ENCODE measurements around the gene FCHSD1. TPM values are rescaled to one million over a fixed set of nuclear protein-coding genes. Genes with fewer than 3 reads are reported as not detected.

The FCHSD1 gene
- total RNA-seq, 1 donor from 2014 or later, result 0.82 TPM

- FAIRE-seq (no peak), DNase-seq (ENCODE audit: low spot score in 2 of 2) (no peak)
These were observed 23.5 kb upstream of the FCHSD1 start for GRCh38 chr5:141674747-141675146.

- FAIRE-seq (no peak), DNase-seq (ENCODE audit: low spot score in 2 of 2) (no peak)
These were observed 21.9 kb upstream of the FCHSD1 start for GRCh38 chr5:141672841-141673813.

DNA sequence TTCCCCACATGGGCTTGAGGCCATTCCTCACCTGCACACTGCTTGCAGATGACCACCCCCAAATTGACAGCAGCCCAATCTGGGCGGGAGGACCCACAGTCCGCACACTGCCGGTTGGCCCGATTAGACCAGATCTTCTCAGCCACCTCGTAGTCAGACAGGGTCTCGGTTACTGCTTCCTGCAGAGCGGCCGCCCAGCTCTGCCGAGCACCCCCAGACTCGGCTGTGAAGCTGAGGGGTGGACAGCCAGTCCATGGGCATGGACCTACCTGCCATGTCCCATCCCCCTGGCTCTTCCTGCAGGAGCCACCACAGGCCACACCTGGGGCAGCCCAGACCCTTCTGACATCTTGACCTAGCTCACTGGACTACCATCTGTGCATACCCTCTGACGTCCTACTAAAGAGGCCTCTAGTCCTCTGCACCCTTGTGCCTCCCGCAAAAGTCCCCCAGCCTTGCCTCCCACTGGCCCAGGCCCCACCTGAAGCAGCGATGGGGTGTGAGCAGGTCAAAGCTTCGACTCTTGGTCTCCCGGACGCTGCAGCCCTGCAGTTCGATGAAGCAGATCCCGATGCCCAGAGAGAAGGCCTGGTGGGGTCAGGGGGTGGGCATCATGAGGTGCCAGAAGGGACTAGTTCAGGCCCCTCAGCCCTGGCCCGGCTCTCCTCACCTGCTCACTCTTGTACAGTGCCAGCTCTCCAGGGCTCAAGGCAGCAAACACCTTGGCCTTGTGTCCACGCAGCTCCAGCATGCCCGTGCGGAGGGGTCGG lies 21.0 kb upstream of the FCHSD1 start:
- DNase-seq (ENCODE audit: low spot score in 2 of 2) (no peak), FAIRE-seq (no peak)

DNA sequence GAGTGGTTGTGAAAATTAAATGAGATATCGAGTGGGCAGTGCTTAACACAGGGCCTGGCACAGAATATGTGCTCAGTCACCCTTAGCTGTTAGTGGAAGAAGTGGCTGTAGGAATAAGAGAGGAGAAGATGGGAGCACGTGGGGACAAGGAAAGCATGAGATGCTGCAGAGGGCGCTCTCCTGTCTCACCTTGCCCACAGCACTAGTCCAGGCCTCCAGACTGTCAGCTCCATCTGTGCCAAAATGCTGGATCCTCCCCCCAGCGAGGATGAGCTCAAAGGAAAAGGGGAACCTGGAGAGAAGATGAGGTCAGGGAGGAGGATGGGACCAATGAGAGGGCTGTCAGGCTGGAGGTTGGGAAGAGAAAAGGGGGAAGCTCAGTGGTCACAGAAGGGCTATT lies 18.3 kb upstream of the FCHSD1 start:
- FAIRE-seq, result no peak

GRCh38 chr5:141668601-141669265 lies 17.5 kb upstream of the FCHSD1 start:
- no peak for FAIRE-seq
- DNase-seq (ENCODE audit: low spot score in 2 of 2), result no peak

More for the DNA sequence above, 18.3 kb upstream of the FCHSD1 start:
- DNase-seq (ENCODE audit: low spot score in 2 of 2), result no peak

- FAIRE-seq, result no peak
- DNase-seq (ENCODE audit: low spot score in 2 of 2), result no peak
These were observed 15.1 kb upstream of the FCHSD1 start for GRCh38 chr5:141665995-141666940.

- DNase-seq (ENCODE audit: low spot score in 2 of 2) (peak; percentile 72 to 81), FAIRE-seq (no peak)
These were observed 13.7 kb upstream of the FCHSD1 start for GRCh38 chr5:141664733-141665461.

GRCh38 chr5:141663506-141663905 lies 12.3 kb upstream of the FCHSD1 start:
- no peak for FAIRE-seq
- no peak for DNase-seq (ENCODE audit: low spot score in 2 of 2)

GRCh38 chr5:141662028-141662427 lies 10.8 kb upstream of the FCHSD1 start:
- FAIRE-seq, result no peak
- no peak for DNase-seq (ENCODE audit: low spot score in 2 of 2)

DNA sequence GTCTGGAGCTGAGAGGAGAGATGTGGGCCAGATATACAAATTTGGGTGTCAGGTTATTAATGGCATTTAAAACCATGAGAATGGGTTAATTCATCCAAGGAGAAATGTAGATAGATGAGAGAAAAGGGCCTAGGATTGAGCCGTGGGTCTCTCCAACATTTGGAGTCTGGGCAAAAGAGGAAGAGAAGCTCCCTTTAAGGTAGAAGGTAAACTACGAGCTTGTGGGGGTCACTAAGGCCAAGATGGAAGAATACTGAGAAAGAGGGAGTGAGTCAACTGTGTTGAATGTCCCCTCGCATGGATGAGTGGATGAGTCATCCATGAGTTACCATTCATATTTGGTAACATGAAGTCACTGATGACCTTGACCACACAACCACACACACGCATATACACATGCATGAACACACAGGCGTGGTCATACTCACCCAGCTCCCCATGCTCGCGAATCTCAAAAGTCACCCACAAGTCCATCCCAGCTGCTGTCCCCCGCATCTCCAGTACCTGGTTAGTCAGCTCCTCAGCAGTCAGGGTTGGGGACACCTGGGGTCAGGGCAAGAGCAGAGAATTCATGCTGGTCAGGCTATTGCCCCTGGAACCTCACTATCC lies 6.8 kb upstream of the FCHSD1 start:
- FAIRE-seq, result no peak
- DNase-seq (ENCODE audit: low spot score in 2 of 2), result no peak

DNA sequence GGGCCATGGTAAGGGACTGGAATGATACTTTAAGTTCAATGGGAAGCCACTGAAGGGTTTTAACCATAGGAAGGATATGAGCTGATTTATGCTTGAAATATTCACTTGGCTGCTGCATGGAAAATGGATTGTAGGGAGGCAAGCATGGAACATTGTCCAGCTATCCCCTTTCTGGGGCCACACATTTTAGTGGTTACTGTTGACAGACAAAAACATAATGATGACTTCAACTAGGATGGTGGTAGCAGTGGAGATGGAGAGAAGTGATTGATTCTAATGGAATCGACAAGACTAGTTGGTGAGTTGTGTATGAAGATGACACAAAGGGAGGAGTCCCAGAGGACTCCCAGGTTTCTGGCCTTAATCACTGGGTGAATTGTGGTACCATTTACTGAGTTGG lies 6.2 kb upstream of the FCHSD1 start:
- DNase-seq (ENCODE audit: low spot score in 2 of 2), result no peak

DNA sequence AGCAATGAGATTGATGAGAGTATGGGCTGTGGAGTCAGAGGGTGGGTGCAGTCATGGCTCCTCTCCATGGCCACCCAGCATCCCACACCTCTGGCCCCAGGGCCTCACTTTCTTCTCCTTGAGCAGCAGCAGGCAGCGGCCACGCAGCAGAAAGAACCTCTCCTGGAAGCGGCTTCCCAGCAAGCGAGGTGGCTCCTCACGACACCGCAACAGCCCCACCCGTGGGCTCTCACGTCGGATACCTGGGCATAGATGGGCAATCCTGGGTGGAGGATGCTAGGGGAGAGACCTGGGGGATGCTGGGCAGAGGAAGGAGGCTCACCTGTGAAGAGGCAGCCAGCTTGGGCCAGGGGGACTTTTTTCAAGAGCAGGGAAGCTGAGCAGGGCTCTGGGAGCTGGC lies 5.2 kb upstream of the FCHSD1 start:
- DNase-seq (ENCODE audit: low spot score in 2 of 2) (no peak), FAIRE-seq (no peak)

More for the DNA sequence above, 6.2 kb upstream of the FCHSD1 start:
- no peak for FAIRE-seq

DNA sequence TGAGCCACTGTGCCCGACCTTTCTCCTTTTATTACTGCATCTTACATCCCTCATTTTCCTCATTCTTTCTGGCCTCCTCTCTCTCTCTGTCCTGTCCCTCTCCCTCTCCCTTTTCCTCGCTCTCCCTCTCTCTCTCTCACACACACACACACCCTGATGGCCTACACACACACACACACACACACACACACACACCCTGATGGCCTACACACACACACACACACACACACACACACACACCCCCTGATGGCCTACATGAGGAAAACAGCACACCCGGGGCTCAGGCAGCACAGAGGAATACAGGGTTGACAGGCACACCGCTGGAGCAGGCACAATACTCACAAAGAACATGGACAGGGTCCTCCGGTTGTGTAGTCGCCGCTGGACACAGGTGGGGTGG lies 3.8 kb upstream of the FCHSD1 start:
- FAIRE-seq, result no peak
- no peak for DNase-seq (ENCODE audit: low spot score in 2 of 2)

GRCh38 chr5:141654298-141654697 lies 3.1 kb upstream of the FCHSD1 start:
- DNase-seq (ENCODE audit: low spot score in 2 of 2), result no peak
- no peak for FAIRE-seq

GRCh38 chr5:141651728-141652105 lies 499 bp upstream of the FCHSD1 start:
- no peak for FAIRE-seq
- DNase-seq (ENCODE audit: low spot score in 2 of 2), result no peak

DNA sequence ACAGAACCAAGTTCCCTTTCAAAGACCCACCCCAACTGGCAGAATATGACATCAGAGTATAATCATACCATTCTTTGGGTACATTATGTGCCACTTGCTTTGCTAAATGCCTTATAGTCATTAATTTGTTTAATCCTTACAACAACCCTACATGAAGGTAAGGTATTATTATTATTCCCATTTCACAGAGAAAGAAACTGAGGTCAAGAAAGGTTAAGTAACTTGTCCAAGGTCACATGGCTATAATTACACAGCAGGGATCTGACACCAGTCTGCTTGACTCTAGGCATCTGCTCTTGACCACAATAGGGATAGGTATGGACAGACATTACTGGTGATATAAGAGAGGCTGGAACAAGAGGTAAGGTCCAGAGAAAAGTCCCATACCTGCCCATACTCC lies 1.2 kb downstream of the FCHSD1 start:
- DNase-seq (ENCODE audit: low spot score in 2 of 2), result no peak
- FAIRE-seq, result no peak

GRCh38 chr5:141649056-141649688 lies 2.0 kb downstream of the FCHSD1 start:
- no peak for DNase-seq (ENCODE audit: low spot score in 2 of 2)
- no peak for FAIRE-seq

GRCh38 chr5:141647851-141648250 lies 3.4 kb downstream of the FCHSD1 start:
- DNase-seq (ENCODE audit: low spot score in 2 of 2) (no peak), FAIRE-seq (no peak)
